ENCODE measurements around the gene TRPV6. TPM values are rescaled to one million over a fixed set of nuclear protein-coding genes. Genes with fewer than 3 reads are reported as not detected.

TRPV6 gene
- total and polyA plus RNA-seq, 2 experiments from 2014 or later: 0.08 to 0.80 TPM

DNA sequence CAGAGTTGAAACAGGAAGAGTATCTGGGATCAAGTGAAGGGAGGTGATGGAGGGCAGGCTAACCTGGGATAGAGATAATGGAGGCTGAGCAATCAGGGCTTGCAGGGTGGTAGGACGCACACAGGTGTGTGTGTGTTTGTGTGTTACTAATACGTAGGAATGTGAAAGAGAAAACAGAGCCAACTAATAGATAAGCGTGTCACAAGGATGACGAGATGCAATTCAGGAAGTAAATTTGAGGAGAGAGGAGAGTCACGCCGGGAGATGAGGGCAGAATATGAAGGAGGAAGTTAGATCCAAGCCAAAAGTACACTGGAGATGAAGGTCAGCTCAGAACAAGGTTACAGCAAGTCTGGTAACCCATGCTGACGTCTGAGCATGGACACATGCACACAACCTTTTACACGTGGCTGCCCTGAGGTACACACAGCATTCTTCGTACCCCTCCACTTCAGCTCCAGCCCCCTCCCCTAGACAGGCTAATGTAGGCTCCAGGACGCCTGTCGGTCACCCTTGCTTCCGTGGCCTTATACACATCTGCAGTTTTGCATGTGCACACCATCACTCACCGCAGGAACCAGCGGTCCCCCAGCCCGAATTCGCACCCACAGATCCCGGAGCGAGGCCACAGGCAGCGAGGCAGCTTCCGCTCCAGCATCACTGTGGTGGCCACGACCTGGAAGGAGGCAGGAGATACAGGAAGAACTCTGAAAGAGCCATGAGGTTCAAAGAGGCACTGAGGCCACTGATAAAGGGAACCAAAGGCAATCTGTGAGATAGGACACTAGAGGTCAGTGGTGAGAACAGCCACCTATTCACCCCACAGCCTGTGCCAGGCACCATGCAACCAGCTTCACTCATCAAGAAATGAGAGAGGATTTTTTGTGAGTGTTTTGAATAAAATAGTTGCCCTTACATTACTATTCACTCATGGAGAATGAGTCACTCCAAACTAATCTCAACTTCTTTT, 23.7 kb upstream of the TRPV6 start:
- Mint-ChIP-seq H3K27ac (no peak overlapping the region), H3K9me3 (peaks cover 23% of the 10 kb centered on the region), H3K27me3 (ENCODE audit: insufficient read depth, low read depth, poor library complexity) (peaks cover 6% of the 10 kb centered on the region), H3K36me3 (ENCODE audit: low read depth) (peaks cover 5% of the 10 kb centered on the region; the same call in 2 of the 3 replicates), H3K4me3 (no peak overlapping the region), H3K4me1 (peaks cover 2% of the 10 kb centered on the region; the same call in 1 of the 3 replicates)
- Histone ChIP-seq H2AFZ (peak overlapping the region; percentile 76), H3K79me2 (replicated peaks; ENCODE audit: insufficient read depth) (no peaks in the 10 kb centered on the region), H3K4me2 (no peak overlapping the region), H3K36me3 (ENCODE audit: insufficient read depth) (0 out of 2 replicates have a peak, but pooled peaks cover 9% of the 10 kb centered on the region), H3F3A (replicated peaks; ENCODE audit: low read depth) (no peaks in the 10 kb centered on the region), H3K27me3 (ENCODE audit: insufficient read depth) (no peaks in the 10 kb centered on the region), H3K4me1 (ENCODE audit: insufficient read depth) (no peaks in the 10 kb centered on the region), H3K9me2 (ENCODE audit: insufficient read depth) (peaks cover 8% of the 10 kb centered on the region), H3K27ac (ENCODE audit: low read depth) (no peak overlapping the region), H3K4me3 (no peak overlapping the region), H4K20me1 (replicated peaks; ENCODE audit: insufficient read depth) (no peaks in the 10 kb centered on the region)
- ATAC-seq: peak; percentile 92
- TF ChIP-seq, protein P1, sequence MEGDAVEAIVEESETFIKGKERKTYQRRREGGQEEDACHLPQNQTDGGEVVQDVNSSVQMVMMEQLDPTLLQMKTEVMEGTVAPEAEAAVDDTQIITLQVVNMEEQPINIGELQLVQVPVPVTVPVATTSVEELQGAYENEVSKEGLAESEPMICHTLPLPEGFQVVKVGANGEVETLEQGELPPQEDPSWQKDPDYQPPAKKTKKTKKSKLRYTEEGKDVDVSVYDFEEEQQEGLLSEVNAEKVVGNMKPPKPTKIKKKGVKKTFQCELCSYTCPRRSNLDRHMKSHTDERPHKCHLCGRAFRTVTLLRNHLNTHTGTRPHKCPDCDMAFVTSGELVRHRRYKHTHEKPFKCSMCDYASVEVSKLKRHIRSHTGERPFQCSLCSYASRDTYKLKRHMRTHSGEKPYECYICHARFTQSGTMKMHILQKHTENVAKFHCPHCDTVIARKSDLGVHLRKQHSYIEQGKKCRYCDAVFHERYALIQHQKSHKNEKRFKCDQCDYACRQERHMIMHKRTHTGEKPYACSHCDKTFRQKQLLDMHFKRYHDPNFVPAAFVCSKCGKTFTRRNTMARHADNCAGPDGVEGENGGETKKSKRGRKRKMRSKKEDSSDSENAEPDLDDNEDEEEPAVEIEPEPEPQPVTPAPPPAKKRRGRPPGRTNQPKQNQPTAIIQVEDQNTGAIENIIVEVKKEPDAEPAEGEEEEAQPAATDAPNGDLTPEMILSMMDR (conservative IDR thresholded peaks at IDR 0.05; ENCODE audit: low read depth in 2 of 2): peak; percentile 56 to 74
- TF ChIP-seq EZH2phosphoT487 (IDR thresholded peaks at IDR 0.05; ENCODE audit: unreplicated experiment): no peak
- peak; percentile 51 for DNase-seq (ENCODE audit: low spot score)

DNA sequence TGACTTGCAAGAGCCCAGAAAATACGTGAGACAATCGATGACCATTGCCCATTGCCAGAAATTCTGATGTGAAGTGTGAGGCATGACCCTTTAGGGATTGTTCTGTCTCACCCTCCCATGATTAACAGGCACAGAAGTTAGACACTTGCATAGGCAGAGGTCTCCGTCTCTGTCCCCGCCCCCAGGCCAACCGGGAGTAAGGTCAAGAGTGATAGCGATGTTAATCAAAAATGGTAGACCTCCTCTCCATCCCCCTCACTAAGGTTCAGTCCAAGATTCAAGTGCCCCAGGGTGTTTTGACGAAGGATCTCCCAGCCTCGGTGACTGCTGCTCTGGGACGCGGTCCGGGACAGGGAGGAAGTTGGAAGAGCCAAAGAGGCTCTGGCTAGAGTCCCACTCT, 22.7 kb upstream of the TRPV6 start:
- no peaks in the 10 kb centered on the region for H3K27me3 ChIP-seq (ENCODE audit: insufficient read depth)

DNA sequence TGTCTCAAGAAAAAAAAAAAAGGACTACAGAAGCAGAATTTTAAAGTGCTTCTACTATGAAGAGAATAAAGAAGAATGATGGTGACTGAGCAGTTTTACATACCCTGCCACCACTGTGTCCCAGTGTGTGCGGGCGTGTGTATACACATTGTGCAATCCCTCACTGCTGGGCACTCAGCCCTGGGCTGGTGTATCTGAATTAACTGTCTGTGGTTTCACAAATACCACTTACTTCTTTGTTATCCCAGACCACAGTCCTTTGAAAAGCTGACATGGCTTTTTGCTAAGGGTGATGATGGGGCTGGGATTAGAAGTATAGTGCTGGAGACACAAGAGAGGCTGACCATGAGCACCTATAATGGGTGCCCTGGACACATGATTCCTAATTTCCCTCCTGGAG, 21.1 kb upstream of the TRPV6 start:
- Histone ChIP-seq H3K4me1 (ENCODE audit: insufficient read depth) (no peaks in the 10 kb centered on the region), H2AFZ (no peak overlapping the region), H3K9me2 (ENCODE audit: insufficient read depth) (peaks cover 8% of the 10 kb centered on the region), H3K4me2 (no peak overlapping the region), H3K4me3 (no peak overlapping the region), H4K20me1 (replicated peaks; ENCODE audit: insufficient read depth) (no peaks in the 10 kb centered on the region), H3K27ac (ENCODE audit: low read depth) (no peak overlapping the region), H3K36me3 (ENCODE audit: insufficient read depth) (0 out of 2 replicates have a peak, but pooled peaks cover 15% of the 10 kb centered on the region), H3F3A (replicated peaks; ENCODE audit: low read depth) (no peaks in the 10 kb centered on the region), H3K79me2 (replicated peaks; ENCODE audit: insufficient read depth) (no peaks in the 10 kb centered on the region), H3K27me3 (ENCODE audit: insufficient read depth) (no peaks in the 10 kb centered on the region)
- no peak overlapping the region for H3K4me3 Mint-ChIP-seq
- peaks cover 5% of the 10 kb centered on the region for H3K27me3 Mint-ChIP-seq (ENCODE audit: insufficient read depth, low read depth, poor library complexity)
- ATAC-seq (no peak), DNase-seq (ENCODE audit: low spot score) (no peak)
- H3K4me1 Mint-ChIP-seq: 0 out of 3 replicates have a peak, but pooled peaks cover 2% of the 10 kb centered on the region
- no peak overlapping the region for H3K27ac Mint-ChIP-seq
- peaks cover 35% of the 10 kb centered on the region for H3K9me3 Mint-ChIP-seq
- peaks cover 5% of the 10 kb centered on the region; the same call in 2 of the 3 replicates for H3K36me3 Mint-ChIP-seq (ENCODE audit: low read depth)
- TF ChIP-seq, protein P1 (conservative IDR thresholded peaks at IDR 0.05; ENCODE audit: low read depth in 2 of 2): no peak
- TF ChIP-seq STAT1 (IDR thresholded peaks at IDR 0.05; ENCODE audit: unreplicated experiment) (no peak), NANOG (IDR thresholded peaks at IDR 0.05; ENCODE audit: borderline replicate concordance) (no peak), ZNF331 (CRISPR knock-in tag; IDR thresholded peaks at IDR 0.05; ENCODE audit: low read depth) (no peak), POLR2AphosphoS5 (IDR thresholded peaks at IDR 0.05; ENCODE audit: low read depth) (no peak), CREB1 (CRISPR knock-in tag; IDR thresholded peaks at IDR 0.05; ENCODE audit: low read depth) (no peak), EZH2phosphoT487 (IDR thresholded peaks at IDR 0.05; ENCODE audit: unreplicated experiment) (no peak)
- TF ChIP-seq, protein P2, sequence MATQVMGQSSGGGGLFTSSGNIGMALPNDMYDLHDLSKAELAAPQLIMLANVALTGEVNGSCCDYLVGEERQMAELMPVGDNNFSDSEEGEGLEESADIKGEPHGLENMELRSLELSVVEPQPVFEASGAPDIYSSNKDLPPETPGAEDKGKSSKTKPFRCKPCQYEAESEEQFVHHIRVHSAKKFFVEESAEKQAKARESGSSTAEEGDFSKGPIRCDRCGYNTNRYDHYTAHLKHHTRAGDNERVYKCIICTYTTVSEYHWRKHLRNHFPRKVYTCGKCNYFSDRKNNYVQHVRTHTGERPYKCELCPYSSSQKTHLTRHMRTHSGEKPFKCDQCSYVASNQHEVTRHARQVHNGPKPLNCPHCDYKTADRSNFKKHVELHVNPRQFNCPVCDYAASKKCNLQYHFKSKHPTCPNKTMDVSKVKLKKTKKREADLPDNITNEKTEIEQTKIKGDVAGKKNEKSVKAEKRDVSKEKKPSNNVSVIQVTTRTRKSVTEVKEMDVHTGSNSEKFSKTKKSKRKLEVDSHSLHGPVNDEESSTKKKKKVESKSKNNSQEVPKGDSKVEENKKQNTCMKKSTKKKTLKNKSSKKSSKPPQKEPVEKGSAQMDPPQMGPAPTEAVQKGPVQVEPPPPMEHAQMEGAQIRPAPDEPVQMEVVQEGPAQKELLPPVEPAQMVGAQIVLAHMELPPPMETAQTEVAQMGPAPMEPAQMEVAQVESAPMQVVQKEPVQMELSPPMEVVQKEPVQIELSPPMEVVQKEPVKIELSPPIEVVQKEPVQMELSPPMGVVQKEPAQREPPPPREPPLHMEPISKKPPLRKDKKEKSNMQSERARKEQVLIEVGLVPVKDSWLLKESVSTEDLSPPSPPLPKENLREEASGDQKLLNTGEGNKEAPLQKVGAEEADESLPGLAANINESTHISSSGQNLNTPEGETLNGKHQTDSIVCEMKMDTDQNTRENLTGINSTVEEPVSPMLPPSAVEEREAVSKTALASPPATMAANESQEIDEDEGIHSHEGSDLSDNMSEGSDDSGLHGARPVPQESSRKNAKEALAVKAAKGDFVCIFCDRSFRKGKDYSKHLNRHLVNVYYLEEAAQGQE (IDR thresholded peaks at IDR 0.05; ENCODE audit: unreplicated experiment): no peak

More for the DNA sequence above, 22.7 kb upstream of the TRPV6 start:
- no peak overlapping the region for H3K4me2 ChIP-seq
- H3K9me2 ChIP-seq (ENCODE audit: insufficient read depth): peaks cover 8% of the 10 kb centered on the region
- no peak for TF ChIP-seq POLR2AphosphoS5 (IDR thresholded peaks at IDR 0.05; ENCODE audit: low read depth)
- TF ChIP-seq EZH2 (IDR thresholded peaks at IDR 0.05; ENCODE audit: low read depth, unreplicated experiment): no peak
- TF ChIP-seq NANOG (IDR thresholded peaks at IDR 0.05; ENCODE audit: borderline replicate concordance): no peak
- TF ChIP-seq JUNB (IDR thresholded peaks at IDR 0.05; ENCODE audit: unreplicated experiment): no peak
- no peaks in the 10 kb centered on the region for H3K79me2 ChIP-seq (replicated peaks; ENCODE audit: insufficient read depth)
- no peak overlapping the region for H3K27ac ChIP-seq (ENCODE audit: low read depth)
- no peak overlapping the region for H2AFZ ChIP-seq
- no peaks in the 10 kb centered on the region for H3F3A ChIP-seq (replicated peaks; ENCODE audit: low read depth)
- H3K36me3 ChIP-seq (ENCODE audit: insufficient read depth): 0 out of 2 replicates have a peak, but pooled peaks cover 15% of the 10 kb centered on the region
- Mint-ChIP-seq H3K27me3 (ENCODE audit: insufficient read depth, low read depth, poor library complexity) (peaks cover 5% of the 10 kb centered on the region), H3K27ac (no peak overlapping the region), H3K4me1 (no peaks in the 10 kb centered on the region), H3K9me3 (peaks cover 30% of the 10 kb centered on the region), H3K4me3 (no peak overlapping the region), H3K36me3 (ENCODE audit: low read depth) (peaks cover 5% of the 10 kb centered on the region; the same call in 2 of the 3 replicates)
- ATAC-seq (no peak), DNase-seq (ENCODE audit: low spot score) (no peak)
- no peaks in the 10 kb centered on the region for H3K4me1 ChIP-seq (ENCODE audit: insufficient read depth)
- H3K4me3 ChIP-seq: no peak overlapping the region
- H4K20me1 ChIP-seq (replicated peaks; ENCODE audit: insufficient read depth): no peaks in the 10 kb centered on the region

Measured in GM23338 (cell line).